Left lung (tissue), 14 donors: ENCODE data around the gene ZNF519. TPM values are rescaled to one million over a fixed set of nuclear protein-coding genes. Genes with fewer than 3 reads are reported as not detected.
"Not testable (repeated sequence)": the region's sequence is repeated elsewhere in the genome, so short reads cannot be mapped to it uniquely, and the experiment has no call there.

ENCODE experiments used
- ATAC-seq: fragments of 200-7000 bp; cut with Tn5 transposase; one replicate; pipeline ENCODE4 v1.9.1; 2020; ENCODE audit warnings: moderate library complexity
- DNase-seq, 4 donors: peaks; one replicate each; pipeline ENCODE4 v3.0.0-alpha.2; 2013 to 2020
- H3K27ac ChIP-seq, 2 donors: fragments of 200-600 bp; sonication (generic) in 1 of 2; one replicate each; pipeline versions ENCODE4 v1.5.0 to v1.8.0; 2020 to 2021
- H3K27me3 ChIP-seq, 2 donors: fragments of 200-600 bp; sonication (generic) in 1 of 2; one replicate each; pipeline versions ENCODE4 v1.5.0 to v1.8.0; 2020 to 2021
- H3K36me3 ChIP-seq, 2 donors: fragments of 200-600 bp; sonication (generic) in 1 of 2; one replicate each; pipeline versions ENCODE4 v1.5.0 to v1.8.0; 2020 to 2021
- H3K4me1 ChIP-seq, 2 donors: fragments of 200-600 bp; one replicate each; pipeline ENCODE4 v1.8.0; 2021
- H3K4me3 ChIP-seq, 2 donors: fragments of 200-600 bp; sonication (generic) in 1 of 2; one replicate each; pipeline versions ENCODE4 v1.5.0 to v1.8.0; 2020 to 2021; ENCODE audit warnings: mild to moderate bottlenecking in 1 of 2
- H3K9me3 ChIP-seq, 2 donors: fragments of 200-600 bp; sonication (generic) in 1 of 2; one replicate each; pipeline versions ENCODE4 v1.5.0 to v1.8.0; 2020 to 2021
- CTCF ChIP-seq, 2 donors: fragments of 200-600 bp; sonication (generic) in 1 of 2; IDR thresholded peaks; one replicate each; pipeline versions ENCODE4 v1.5.0 to v1.8.0; 2021; ENCODE audit warnings: antibody characterized with exemption in 2 of 2
- intact Hi-C, 2 donors: fragments of 100-400 bp; cut with DNase I; formaldehyde crosslinking; loops; one replicate each; pipeline versions ENCODE4 v1.11.2 to v1.14.2; 2022
- long read RNA-seq, 12 donors: library from polyadenylated mRNA in 2 of 12; unstranded in 2 of 12; transcript quantifications; one replicate each; pipeline ENCODE4 v2.0.0 and lab custom pipeline, GENCODE V29; 2019 to 2026
- polyA plus RNA-seq, 6 donors: library from polyadenylated mRNA; unstranded; fragments of 120-200 nt; gene quantifications; one replicate each; pipeline ENCODE4 v1.2.1, GENCODE V29; 2013; ENCODE audit not compliant: insufficient read length in 6 of 6
- total RNA-seq, 2 donors: library from RNA; stranded (reverse); fragmentation: NEBNext Ultra II Directional; extraction: Animal tissue kit (Norgen Biotek cat#: 25700); gene quantifications; one replicate each; pipeline ENCODE4 v1.2.1, GENCODE V29; 2021
- donor health status: DM: no; HTN: yes; CAD: no.
- donor health status: DM: no; HTN: no; CAD: no.

Gene ZNF519
- total RNA-seq = 1 to 10 TPM; 4.6 to 6.0 TPM
- 10 to 100 TPM; 13.1 to 22.3 (median 16.3) TPM for polyA plus RNA-seq
- long read RNA-seq, donor 1, full-length matches to known transcripts = 9 of 9 reads
- long read RNA-seq, donor 1, partial matches to known transcripts = 0 of 9 reads
- long read RNA-seq, donor 1, other reads (novel, unspliced or antisense) = 0 of 9 reads
- long read RNA-seq, donor 2, full-length matches to known transcripts = 8 of 13 reads
- long read RNA-seq, donor 2, partial matches to known transcripts = 5 of 13 reads
- long read RNA-seq, donor 2, other reads (novel, unspliced or antisense) = 0 of 13 reads
- long read RNA-seq, donor 3, full-length matches to known transcripts = 6 of 6 reads
- long read RNA-seq, donor 3, partial matches to known transcripts = 0 of 6 reads
- long read RNA-seq, donor 3, other reads (novel, unspliced or antisense) = 0 of 6 reads
- long read RNA-seq, donor 4, partial matches to known transcripts = 0 of 1 reads
- long read RNA-seq, donor 4, other reads (novel, unspliced or antisense) = 0 of 1 reads
- long read RNA-seq, donor 5, full-length matches to known transcripts = 8 of 8 reads
- long read RNA-seq, donor 5, partial matches to known transcripts = 0 of 8 reads
- long read RNA-seq, donor 5, other reads (novel, unspliced or antisense) = 0 of 8 reads
- long read RNA-seq, donor 6, full-length matches to known transcripts = 6 of 6 reads
- long read RNA-seq, donor 6, partial matches to known transcripts = 0 of 6 reads
- long read RNA-seq, donor 6, other reads (novel, unspliced or antisense) = 0 of 6 reads
- long read RNA-seq, donor 7 = 0 reads
- long read RNA-seq, donor 8, full-length matches to known transcripts = 9 of 9 reads
- long read RNA-seq, donor 8, partial matches to known transcripts = 0 of 9 reads
- long read RNA-seq, donor 8, other reads (novel, unspliced or antisense) = 0 of 9 reads
- long read RNA-seq, donor 9 = 0 reads
- long read RNA-seq, donor 10, partial matches to known transcripts = 0 of 4 reads
- long read RNA-seq, donor 10, other reads (novel, unspliced or antisense) = 3 of 4 reads
- long read RNA-seq, donor 11 = 0 reads
- long read RNA-seq, donor 12, full-length matches to known transcripts = 5 of 5 reads
- long read RNA-seq, donor 12, partial matches to known transcripts = 0 of 5 reads
- long read RNA-seq, donor 12, other reads (novel, unspliced or antisense) = 0 of 5 reads

DNA sequence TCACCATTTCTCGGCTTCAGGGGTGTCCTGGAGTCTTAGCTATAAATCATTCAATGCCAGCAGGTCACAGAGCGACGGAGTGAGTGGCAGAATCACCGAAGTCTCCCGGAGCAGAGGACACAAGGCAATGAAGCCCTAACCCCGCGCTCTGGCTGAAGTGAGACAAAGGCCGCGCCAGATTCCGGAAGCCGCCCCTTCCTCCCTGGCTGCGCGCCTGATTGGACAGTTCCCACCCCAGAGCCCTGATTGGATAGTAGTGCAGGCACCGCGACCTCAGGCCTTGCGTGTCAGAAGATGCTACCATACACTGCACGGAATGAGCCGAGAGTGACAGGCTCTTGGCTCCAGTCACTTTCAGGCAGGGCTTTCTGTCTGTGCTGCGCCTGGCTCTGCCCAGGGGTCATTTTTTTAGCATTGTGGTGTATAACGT, at the start of gene ZNF519:
ZNF519 (minus strand) TSS at position 165 of the 430 bp plus-strand sequence; CDS start at position 7, 158 bp downstream.
- Histone ChIP-seq H3K4me3 (peak within 1 kb of the TSS; percentile 34 to 48), H3K27ac (peak within 1 kb of the TSS in 1 of 2 donors; percentile 20)
- H3K36me3 ChIP-seq, H3K9me3 ChIP-seq, H3K4me1 ChIP-seq, intact Hi-C loops, H3K27me3 ChIP-seq: not testable (repeated sequence)
- ATAC-seq = peak; percentile 100
- DNase-seq = peak; percentile 87 to 95 (median 92)

GRCh38 chr18:14179306-14179705, 47.1 kb upstream of the ZNF519 start:
- Histone ChIP-seq H3K27ac (no peak overlapping the region), H3K4me3 (peak overlapping the region; percentile 33 to 41), H3K9me3 (no peaks in the 10 kb centered on the region), H3K36me3 (no peaks in the 10 kb centered on the region), H3K27me3 (peaks cover 0 to 6% of the 10 kb centered on the region in 2 donors), H3K4me1 (no peaks in the 10 kb centered on the region)
- DNase-seq (no peak), ATAC-seq (peak; percentile 8)
- intact Hi-C loops = no loop called here
- TF ChIP-seq CTCF (IDR thresholded peaks at IDR 0.05) = no peak

DNA sequence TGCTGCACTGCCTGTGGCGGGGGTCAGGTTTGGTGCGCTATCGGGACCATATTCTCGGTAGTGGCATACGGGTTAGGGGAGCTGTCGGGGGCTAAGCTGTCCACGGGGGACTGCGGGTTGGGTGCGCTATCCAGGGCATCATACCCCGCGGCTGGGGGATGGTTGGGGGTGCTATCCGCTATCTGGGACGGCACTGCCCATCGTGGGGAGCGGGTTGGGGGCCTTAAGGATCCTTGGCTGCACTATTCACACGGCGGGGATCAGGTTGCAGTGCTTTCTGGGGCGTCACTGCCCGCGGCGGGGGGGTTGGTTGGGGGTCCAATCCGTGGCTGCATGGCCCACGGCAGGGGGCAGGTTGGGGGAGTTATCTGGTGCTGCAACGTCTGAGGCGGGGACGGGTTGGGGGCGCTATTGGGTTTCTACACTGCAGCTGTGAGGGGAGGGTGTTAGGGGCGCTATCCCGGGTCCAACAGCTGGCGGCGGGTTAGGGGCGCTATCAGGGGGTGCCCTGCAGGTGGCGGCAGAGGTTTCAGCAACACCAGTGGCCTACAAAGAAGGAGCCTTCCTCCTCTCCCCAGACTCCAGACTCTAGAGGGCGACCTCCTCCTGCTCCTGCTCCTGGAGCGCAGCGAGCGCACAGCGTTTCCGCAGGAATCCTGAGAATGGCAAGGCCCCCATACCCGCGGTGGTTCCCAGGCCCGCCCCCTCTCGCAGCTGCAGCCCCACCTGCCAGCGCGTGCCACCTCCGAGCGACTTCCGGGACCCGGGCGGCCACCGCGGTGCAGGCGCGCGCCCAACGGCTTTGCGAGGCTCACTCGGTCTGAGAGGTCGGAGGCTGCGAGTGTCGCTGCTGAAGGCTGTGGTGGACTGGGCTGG, 46.3 kb upstream of the ZNF519 start:
- peak; percentile 45 to 47 for TF ChIP-seq CTCF (IDR thresholded peaks at IDR 0.05)
- H3K36me3 ChIP-seq, H3K9me3 ChIP-seq, intact Hi-C loops, H3K27ac ChIP-seq, H3K4me1 ChIP-seq, H3K27me3 ChIP-seq: not testable (repeated sequence)
- ATAC-seq = peak; percentile 100
- peak; percentile 2 to 89 (median 78) for DNase-seq
- peak overlapping the region; percentile 33 to 41 for H3K4me3 ChIP-seq

- intact Hi-C loops = not testable (repeated sequence)
- DNase-seq = peak in 1 of 4 donors; percentile 67
These were observed 45.5 kb upstream of the ZNF519 start for GRCh38 chr18:14177540-14178320.

DNA sequence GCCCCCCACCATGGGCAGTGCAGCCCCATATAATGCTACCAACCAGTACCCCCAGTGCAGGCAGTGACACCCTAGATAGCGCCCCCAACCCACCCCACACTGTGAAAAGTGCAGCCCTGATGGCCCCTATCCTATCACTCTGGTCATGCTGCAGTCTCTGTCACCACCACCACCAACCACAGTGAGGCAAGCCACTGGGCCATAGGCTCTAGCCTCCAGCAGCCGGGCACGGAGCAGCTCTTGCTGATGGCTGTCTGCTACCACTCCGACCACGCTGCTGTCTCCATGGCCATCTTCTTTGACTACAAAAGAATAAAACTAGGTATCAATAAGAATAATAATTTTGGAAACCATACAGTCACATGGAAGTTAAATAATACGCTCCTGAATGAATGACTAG, 43.2 kb upstream of the ZNF519 start:
- H3K36me3 ChIP-seq, H3K4me1 ChIP-seq, H3K27me3 ChIP-seq, intact Hi-C loops, ATAC-seq, H3K27ac ChIP-seq, H3K9me3 ChIP-seq, H3K4me3 ChIP-seq: not testable (repeated sequence)
- peak in 1 of 4 donors; percentile 71 for DNase-seq

More at GRCh38 chr18:14177540-14178320, 45.5 kb upstream of the ZNF519 start:
- H3K9me3 ChIP-seq, H3K4me1 ChIP-seq, H3K36me3 ChIP-seq, ATAC-seq, H3K27ac ChIP-seq, H3K4me3 ChIP-seq, H3K27me3 ChIP-seq: not testable (repeated sequence)
